GM21360 (cell line): ENCODE measurements around the gene C19orf73.
"Not testable (repeated sequence)": the region's sequence is repeated elsewhere in the genome, so short reads cannot be mapped to it uniquely, and the experiment has no call there.

Experiments used
- ATAC-seq: cut with Tn5 transposase; IDR thresholded peaks from one replicate; pipeline ENCODE4 v1.9.1; 2021; ENCODE audit warnings: mild to moderate bottlenecking, moderate library complexity; ENCODE audit not compliant: unreplicated experiment

C19orf73 gene

DNA sequence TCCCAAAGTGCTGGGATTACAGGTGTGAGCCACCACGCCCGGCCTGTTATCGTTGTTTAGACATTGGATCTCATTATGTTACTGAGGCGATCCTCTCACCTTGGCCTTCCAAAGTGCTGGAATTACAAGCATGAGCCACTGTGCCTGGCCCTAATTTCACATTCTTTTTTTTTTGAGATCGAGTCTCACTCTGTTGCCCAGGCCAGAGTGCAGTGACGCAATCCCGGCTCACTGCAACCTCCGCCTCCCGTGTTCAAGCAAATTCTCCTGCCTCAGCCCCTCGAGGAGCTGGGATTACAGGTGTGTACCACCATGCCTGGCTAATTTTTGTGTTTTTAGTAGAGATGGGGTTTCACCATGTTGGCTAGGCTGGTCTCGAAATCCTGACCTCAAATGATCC is 4.3 kb upstream of the C19orf73 start:
- not testable (repeated sequence) for ATAC-seq

DNA sequence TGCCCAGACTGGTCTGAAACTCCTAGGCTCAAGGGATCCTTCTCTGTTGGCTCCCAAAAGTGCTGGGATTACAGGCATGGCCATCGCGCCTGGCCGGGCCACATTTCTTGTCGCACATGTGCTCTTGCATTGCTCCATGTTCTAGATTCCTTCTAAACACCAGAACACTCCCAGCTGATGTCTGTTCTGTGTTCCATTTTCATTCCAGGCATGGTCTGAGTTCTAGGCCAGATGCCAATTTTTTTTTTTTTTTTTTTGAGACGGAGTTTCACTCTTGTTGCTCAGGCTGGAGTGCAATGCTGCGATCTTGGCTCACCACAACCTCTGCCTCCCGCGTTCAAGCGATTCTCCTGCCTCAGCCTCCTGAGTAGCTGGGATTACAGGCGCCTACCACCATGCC is 2.9 kb upstream of the C19orf73 start:
- not testable (repeated sequence) for ATAC-seq

DNA sequence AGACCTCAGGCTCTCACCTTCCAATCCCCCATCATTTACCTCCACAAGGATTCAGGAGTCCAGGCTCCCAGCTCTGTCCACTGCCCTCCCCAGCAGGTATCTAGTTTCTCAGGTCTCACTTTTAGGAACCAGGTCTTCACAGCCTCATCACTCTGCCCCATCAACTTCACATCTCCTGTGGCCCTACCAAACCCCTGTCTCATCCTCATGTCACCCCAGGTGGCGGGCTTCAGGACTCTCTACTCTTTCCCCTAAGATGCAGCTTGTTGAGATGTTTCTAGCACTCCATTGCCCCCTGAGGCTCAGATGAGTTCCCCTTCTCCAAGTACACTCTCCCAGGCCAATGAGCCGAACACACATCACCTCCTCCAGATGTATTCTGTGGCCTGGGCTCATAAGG is 1.9 kb upstream of the C19orf73 start:
- ATAC-seq, result no peak

DNA sequence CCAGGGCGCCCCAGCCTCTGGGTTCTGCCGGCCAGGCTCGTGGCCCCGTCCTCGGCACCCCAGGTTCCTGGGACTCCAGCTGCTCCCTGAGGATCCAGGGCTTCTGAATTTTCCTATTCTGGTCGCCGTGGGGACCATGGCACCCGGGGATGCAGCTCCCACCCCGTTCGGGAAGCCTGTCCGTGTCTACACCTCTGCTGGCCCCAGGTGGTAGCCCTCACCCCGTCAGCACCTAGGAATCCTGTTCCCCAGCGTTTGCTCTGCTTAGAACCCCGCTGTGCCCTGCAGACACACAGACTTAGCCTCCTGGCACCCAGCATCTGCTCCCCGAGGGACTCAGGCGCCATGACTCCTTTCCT is 1.4 kb upstream of the C19orf73 start:
- ATAC-seq, result no peak

DNA sequence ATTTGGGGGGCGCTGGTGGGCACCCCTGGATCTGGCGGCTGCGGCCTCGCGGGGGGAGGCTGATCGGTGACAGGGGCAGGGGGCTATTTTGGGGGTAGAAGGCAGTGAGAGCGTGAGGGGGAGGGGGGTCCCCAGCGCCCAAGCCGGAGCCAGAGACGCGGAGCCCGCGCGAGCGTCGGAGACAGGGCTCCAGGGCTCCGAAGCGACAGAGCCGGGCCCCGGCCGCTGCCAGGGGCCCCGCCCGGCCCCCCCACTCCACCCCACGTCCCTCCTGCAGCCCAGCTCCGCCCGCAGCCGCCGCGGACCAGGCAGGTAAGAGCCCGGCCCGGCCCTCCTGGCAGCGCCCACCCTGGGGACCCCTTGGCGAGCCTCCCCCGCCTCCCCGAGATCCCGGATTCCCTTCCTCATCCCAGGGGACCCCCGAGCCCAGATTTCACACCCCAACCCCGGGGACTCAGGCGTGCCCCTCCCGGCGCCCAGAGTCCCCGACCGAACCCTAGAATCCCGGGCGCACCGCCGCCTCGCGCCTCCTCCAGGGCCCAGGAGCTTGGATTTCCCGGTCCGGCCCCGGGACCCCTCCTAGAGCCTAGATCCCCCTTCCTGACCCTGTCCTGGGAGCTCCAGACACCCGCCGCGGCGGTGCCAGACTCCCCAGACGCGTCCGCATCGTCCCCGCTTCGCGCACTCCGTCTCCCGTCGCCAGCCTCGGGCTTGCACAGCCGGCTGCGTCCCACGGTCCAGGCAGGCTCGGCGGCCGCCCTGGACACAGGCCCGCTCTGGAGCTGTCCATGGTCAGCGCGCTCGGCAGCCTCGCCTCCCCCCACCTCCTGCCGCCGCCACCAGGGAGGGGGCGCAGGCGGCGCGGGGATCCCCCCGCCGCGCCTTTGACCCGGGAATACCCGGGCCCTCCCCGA is 725 bp upstream of the C19orf73 start, which contains the start of gene PPFIA3:
Gene PPFIA3 (plus strand): TSS at position 134 of the 914 bp plus-strand sequence. CDS start 8,330 bp downstream, outside the sequence.
- ATAC-seq, result no peak

DNA sequence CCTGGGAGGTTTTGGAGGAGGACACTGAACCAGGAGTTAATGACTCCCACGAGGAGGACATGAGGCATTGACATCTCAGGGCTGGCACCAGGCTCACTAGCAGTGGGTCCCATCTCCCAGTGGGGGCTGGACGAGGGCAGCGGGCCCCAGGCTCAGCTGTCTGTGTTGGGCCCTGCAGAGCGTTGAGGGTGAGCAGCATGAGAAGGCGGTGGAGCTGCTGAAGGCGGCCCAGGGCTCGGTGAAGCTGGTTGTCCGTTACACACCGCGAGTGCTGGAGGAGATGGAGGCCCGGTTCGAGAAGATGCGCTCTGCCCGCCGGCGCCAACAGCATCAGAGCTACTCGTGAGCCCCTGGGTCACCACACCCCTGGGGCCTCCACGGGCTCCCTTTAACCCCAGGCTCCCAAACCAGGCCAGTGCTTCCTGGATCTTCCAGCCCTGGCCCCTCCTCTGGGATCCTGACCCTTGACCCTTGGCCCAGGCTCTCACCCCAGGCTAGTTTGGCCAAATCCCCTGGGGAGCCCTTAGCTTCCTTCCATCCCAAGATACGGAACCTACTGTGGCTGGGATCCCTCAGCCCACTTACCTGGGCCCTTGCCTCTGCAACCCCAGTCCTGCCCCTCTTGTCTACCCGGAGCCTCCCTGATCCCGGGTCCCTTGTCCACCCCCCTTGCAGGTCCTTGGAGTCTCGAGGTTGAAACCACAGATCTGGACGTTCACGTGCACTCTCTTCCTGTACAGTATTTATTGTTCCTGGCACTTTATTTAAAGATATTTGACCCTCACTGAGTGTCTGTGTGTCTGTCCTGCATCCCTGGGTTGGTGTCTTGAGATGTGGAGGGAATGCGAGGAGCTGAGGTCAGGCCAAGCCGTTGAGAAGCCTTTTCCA is 1.0 kb downstream of the C19orf73 start:
- ATAC-seq, result no peak

DNA sequence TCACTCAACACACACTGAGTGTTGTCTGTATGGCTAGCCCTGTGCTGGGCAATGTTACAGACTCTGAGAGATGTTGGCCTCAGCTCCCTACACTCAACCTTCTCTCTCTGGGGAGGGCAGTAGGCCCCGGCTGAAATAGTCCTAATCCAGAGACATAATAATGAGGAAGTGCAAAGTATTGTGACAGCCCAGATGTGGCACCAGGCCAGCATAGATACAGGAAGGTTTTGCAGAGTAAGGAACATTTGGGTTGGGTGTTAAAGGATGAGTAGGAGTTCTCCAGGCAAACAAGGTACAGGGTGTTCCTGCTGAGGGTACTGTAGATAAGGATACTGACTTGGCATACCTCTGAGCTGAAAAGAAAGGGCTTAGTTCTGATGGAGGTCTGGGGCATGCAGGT is 2.4 kb downstream of the C19orf73 start:
- ATAC-seq, result no peak

DNA sequence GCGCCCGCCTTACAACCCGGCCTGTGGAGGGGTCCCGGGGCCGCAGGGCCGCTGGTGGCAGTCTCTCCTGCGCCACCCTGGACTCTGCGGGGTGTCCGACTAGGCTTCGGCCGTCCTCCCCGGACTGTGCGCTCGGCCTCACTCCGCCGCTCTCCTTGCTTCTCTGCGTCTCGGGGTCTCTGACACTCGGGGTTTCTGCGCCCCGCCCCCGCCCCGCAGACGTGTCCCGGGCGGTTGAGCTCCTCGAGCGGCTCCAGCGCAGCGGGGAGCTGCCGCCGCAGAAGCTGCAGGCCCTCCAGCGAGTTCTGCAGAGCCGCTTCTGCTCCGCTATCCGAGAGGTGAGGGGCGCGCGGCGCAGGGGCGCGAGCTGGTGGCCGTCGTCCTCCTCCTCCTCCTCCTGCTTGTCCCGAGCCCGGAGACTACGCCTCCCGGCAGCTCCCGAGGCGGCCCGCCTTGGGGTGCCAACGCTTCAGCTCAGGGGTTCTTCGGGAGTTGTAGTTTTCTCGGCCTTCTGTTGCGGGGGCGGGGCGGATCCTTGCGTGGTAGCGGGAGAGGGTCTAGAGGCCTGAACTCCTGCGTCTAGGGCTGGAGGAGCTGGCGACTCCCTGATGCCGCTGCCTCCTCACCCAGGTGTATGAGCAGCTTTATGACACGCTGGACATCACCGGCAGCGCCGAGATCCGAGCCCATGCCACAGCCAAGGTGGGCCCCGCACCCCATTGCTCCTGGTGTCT is 4.1 kb downstream of the C19orf73 start:
- ATAC-seq, result no peak

DNA sequence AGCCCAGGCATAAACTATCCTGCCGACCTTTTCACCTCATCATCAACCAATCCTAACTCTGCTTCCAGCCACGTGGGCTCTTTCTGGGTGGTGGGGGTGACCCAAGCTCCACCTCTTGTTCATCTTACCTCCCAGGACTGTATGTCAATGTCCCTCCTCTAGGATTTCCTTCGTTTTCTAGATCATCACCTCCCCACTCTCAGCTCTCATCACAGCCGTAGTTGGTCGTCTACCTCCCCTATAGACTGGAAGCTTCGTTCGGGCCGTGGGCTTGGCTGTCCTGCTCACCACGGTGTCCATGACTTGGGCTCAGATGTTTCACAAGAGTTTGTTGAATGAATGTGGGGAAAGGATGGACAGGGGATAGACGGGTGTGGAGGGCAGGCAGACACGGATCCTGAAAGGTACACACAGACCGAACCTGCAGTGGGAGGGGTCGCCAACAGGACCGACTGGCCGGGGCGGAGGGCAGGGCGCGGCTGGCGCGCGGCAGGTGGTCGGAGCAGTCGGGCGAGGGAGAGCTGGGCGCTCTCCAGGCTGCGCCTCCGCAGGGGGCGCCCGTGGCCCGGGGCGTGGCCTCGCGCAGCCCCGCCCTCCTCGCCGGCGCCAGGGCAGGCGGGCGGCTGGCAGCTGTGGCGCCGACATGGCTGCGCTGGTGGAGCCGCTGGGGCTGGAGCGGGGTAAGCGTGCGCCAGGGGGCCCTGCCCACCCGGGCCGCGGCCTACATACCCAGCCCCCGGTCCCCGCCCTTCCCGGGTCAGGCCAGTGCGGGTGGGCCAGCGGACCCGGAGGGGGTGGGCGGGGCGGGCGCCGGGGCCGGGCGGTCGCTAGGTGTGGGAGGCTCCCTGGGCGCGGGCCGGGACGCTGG is 4.9 kb downstream of the C19orf73 start, which contains the start of gene LIN7B:
Gene LIN7B (plus strand): TSS at position 609 of the 868 bp plus-strand sequence. CDS start 35 bp downstream, at position 644.
- ATAC-seq, result no peak

DNA sequence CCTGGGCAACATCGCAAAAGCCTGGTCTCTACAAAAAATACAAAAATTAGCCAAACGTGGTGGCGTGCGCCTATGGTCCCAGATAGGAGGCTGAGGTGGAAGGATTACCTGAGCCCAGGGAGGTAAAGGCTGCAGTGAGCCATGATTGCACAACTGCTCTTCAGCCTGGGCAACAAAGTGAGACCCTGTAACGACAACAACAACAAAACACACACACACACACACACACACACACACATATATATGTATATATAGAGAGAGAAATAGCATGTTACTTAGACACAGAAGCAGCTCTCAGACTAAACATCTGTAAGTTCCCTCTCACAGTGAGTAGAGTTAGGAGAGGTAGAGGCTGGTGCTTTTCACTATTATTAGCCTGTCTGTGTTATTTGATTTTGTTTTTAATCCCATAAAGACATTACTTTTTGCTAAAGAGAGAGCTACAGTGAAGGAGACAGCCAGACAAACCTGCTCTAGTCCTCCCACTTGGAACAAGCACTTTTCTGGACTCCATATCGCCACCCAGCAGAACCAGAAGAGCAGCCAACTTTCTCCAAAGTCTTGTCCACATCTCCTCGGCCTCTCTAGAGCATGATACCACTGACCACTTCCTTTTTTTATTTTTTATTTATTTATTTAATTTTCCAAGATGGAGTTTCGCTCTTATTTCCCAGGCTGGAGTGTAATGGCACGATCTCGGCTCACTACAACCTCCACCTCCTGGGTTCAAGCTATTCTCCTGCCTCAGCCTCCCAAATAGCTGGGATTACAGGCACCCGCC is 7.5 kb downstream of the C19orf73 start:
- no peak for ATAC-seq

DNA sequence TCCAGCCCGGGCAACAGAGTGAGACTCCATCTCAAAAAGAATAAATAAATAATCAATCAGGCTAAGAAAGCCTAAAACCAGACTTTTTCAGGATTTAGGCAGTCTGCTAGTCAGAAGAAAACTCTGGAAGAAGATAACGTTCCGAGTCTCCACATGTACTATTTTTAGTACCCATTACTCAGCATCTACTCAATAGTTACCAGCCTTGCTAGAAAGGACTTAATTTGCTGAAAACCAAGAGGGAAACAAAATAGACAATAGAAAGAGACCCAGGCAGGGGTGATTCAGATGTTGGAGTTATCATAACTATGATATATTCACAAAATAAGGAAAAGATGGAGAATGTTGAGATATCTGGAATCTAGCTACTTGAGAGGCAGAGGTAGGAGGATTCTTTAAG is 8.4 kb downstream of the C19orf73 start:
- no peak for ATAC-seq

DNA sequence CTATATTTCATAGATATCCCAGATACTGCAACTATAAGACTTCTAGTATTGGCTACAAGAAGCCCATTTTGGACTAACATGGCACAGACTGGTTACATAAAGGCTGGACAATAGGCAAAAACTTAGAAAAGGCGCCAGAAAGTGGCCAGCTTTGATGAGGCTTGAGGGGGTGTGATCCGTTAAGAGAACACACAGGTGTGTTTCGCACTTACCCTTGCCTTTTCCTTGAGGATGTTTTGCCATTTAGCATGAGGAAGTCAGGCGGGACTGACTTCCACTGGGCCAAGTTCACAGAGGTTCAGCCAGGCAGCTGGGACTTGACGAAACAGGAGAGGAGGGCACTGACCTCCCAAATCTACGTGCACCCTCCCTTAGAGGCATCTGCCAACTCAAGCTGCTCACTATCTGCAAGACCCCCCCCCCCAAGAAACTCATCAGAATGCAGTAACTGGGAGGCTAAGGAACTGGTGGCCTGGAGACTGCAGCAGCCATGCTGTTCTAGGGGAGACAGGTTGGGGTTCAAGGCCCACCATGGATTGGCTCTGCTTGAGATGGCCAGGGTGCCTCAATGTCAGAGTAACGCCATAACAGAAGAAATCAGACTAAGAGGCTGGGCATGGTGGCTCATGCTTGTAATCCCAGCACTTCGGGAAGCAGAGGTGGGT is 9.2 kb downstream of the C19orf73 start:
- ATAC-seq, result no peak

DNA sequence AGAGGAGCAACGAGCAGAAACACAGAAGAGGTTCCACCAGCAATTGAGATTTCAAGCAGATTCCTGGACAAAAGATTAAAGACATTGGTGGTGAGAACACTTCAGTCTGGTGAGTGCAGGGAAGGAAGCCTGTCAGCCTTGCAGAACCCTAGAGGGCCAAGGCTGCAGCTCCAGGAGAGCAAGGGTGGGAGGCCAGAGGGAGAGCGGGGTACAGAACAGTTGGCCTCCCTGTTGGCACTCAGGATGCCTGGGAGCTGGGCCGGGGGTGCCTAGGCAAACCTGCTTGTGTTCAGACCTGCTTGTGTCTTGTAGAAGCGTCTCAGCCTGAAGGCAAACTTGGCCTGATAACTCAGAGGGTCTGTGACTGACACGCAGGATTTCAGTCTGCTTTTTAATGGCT is 9.9 kb downstream of the C19orf73 start:
- no peak for ATAC-seq

DNA sequence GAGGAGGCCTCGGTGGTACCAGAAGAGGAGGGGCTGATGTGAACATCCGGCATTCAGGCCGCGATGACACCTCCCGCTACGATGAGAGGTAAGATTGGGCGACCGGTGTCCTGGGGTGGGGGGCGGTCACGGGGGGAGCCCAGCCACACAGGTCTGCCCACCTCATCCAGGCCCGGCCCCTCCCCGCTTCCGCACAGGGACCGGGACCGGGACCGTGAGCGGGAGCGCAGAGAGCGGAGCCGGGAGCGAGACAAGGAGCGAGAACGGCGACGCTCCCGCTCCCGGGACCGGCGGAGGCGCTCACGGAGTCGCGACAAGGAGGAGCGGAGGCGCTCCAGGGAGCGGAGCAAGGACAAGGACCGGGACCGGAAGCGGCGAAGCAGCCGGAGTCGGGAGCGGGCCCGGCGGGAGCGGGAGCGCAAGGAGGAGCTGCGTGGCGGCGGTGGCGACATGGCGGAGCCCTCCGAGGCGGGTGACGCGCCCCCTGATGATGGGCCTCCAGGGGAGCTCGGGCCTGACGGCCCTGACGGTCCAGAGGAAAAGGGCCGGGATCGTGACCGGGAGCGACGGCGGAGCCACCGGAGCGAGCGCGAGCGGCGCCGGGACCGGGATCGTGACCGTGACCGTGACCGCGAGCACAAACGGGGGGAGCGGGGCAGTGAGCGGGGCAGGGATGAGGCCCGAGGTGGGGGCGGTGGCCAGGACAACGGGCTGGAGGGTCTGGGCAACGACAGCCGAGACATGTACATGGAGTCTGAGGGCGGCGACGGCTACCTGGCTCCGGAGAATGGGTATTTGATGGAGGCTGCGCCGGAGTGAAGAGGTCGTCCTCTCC is 11.1 kb downstream of the C19orf73 start:
- no peak for ATAC-seq

DNA sequence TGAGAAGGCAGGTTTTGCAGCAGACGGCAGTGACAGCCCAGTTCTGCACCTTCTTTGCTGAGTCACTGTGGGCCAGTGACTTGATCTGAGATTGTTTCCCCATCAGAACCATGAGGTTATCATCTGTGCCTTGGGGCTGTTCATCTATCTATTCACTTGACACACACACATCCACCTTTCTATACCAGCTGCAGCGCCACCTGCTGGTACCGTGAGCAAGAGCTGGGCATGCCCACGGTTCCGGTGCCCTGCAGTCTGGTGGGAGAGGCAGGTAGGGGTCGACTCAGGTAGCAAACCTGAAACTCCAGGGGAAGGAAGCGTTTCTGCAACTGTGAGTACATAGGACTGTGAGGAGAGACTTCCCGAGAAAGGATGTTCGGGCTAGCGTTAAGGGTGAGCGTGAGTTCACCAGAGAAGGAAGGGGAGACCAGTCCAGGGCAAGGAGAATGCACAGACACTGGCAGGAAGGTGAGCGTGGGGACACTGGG is 12.3 kb downstream of the C19orf73 start:
- ATAC-seq, result no peak

DNA sequence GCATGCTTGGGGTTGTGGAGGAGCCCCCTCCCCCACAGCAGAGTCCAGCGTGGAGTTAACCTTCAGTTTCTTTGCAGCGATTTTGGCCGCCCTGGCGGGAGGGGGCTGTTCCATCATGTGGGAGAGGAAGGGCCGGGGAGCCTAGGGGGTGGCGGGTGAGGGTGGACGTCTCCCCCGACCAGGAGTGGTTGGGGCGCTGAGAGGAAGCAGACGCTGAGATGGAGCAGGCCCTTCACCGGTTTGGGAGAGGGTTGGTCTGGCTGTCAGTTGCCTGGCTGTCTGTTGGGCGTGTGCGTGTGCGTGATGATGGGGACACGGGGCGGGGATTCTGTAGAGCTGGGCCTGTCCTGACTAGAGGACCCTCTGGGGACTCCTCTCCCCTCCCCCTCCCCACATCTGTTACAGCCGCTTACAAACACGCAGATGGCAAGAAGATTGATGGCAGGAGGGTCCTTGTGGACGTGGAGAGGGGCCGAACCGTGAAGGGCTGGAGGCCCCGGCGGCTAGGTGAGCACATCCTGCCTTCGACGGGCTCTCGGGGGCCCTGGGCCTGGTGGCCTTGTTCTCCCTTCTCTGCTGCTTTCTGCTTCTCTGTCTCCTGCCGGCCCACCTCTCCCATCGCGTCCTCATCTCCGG is 14.6 kb downstream of the C19orf73 start:
- ATAC-seq, result no peak
